PC-9 (cell line): Measurements from ENCODE around the gene CNTNAP5.

ENCODE experiments used
- CTCF ChIP-seq: fragments of 200-600 bp; sonication (generic); conservative IDR thresholded peaks from 2 replicates; pipeline ENCODE4 v1.6.1; 2017; ENCODE audit warnings: mixed run types, antibody characterized with exemption, mild to moderate bottlenecking, moderate library complexity
- EZH2 ChIP-seq: fragments of 200-600 bp; sonication (generic); IDR thresholded peaks from 2 replicates; pipeline ENCODE4 v1.8.0; 2017; ENCODE audit warnings: antibody characterized with exemption, low read depth

GRCh38 chr2:124602759-124603158 is 577.7 kb downstream of the CNTNAP5 start:
- TF ChIP-seq CTCF (no peak), EZH2 (no peak)
